HG03064 (cell line): ENCODE measurements around the gene ABHD15.
"Not testable (repeated sequence)": the region's sequence is repeated elsewhere in the genome, so short reads cannot be mapped to it uniquely, and the experiment has no call there.

ENCODE experiments used
- ATAC-seq: cut with Tn5 transposase; IDR thresholded peaks from one replicate; pipeline ENCODE4 v1.9.1; 2021; ENCODE audit warnings: low read depth; ENCODE audit not compliant: unreplicated experiment

The ABHD15 gene

GRCh38 chr17:29571883-29572681 is 5.2 kb upstream of the ABHD15 start:
- ATAC-seq: no peak

- ATAC-seq: no peak
Measured at GRCh38 chr17:29571486-29571882, 4.6 kb upstream of the ABHD15 start.

GRCh38 chr17:29570521-29570920 is 3.7 kb upstream of the ABHD15 start:
- ATAC-seq: no peak

- ATAC-seq: no peak
Measured at GRCh38 chr17:29569245-29569950, 2.6 kb upstream of the ABHD15 start.

GRCh38 chr17:29568331-29569244 is 1.8 kb upstream of the ABHD15 start, which contains the start of gene TP53I13:
TSS of gene TP53I13 (plus strand) at chr17:29568701. CDS start at chr17:29568759, 58 bp downstream.
- ATAC-seq: no peak

- ATAC-seq: no peak
Measured at GRCh38 chr17:29567554-29568330, 905 bp upstream of the ABHD15 start.

GRCh38 chr17:29567304-29567553 is 392 bp upstream of the ABHD15 start:
- ATAC-seq: no peak

- no peak for ATAC-seq
Measured at GRCh38 chr17:29565643-29566472, 979 bp downstream of the ABHD15 start.

GRCh38 chr17:29563816-29564215 is 3.0 kb downstream of the ABHD15 start:
- ATAC-seq: no peak

- ATAC-seq: no peak
Measured at GRCh38 chr17:29562615-29563014, 4.2 kb downstream of the ABHD15 start.

GRCh38 chr17:29561554-29562517 is 5.0 kb downstream of the ABHD15 start:
- ATAC-seq: no peak

- ATAC-seq: no peak
Measured at GRCh38 chr17:29560316-29560715, 6.5 kb downstream of the ABHD15 start.

GRCh38 chr17:29559640-29560039 is 7.2 kb downstream of the ABHD15 start:
- ATAC-seq: no peak

- ATAC-seq: not testable (repeated sequence)
Measured at GRCh38 chr17:29558139-29558538, 8.7 kb downstream of the ABHD15 start.

GRCh38 chr17:29557739-29558116 is 9.1 kb downstream of the ABHD15 start:
- no peak for ATAC-seq

GRCh38 chr17:29557085-29557738 is 9.6 kb downstream of the ABHD15 start:
- no peak for ATAC-seq

- no peak for ATAC-seq
Measured at GRCh38 chr17:29555840-29556239, 11.0 kb downstream of the ABHD15 start.
